Measurements from ENCODE around the gene BIRC6. TPM values are rescaled to one million over a fixed set of nuclear protein-coding genes. Genes with fewer than 3 reads are reported as not detected.

Gene BIRC6
- polyA plus RNA-seq, 1 donor (not counting 4 experiments of a cell fraction or from before 2014, with no cell fraction given): 57.0 TPM

DNA sequence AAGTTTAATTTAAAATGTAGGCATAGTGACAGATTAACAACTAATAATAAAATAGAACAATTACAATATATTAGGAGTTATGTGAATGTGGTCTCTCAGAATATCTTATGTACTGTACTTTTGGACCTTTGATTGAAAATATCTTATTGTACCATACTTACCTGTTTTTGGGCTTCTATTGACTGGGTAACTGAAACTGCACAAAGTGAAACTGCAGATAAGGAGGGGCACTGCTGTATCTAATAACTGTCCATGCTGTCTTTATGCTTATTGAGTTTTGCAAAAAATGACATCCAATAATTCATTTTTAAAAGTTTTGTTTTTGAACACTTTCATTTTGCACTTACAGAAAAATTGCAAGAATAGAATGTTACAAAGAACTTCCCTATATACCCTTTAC lies 19.9 kb downstream of the BIRC6 start:
- Histone ChIP-seq H3K4me2 (ENCODE audit: control insufficient read depth, extremely low read depth, insufficient read depth, low read depth, low read length) (no peak overlapping the region), H3K4me1 (ENCODE audit: control insufficient read depth, extremely low read depth, insufficient read depth, low read length) (no peaks in the 10 kb centered on the region), H3K36me3 (ENCODE audit: control insufficient read depth in 2 of 2, extremely low read depth in 1 of 2, insufficient read depth in 2 of 2, low read length in 2 of 2) (peaks cover 3 to 5% of the 10 kb centered on the region in 2 experiments), H2AFZ (ENCODE audit: control insufficient read depth, low read length) (no peak overlapping the region), H3K9ac (ENCODE audit: control insufficient read depth, extremely low read depth, insufficient read depth, low read length) (no peak overlapping the region), H3K79me2 (ENCODE audit: control insufficient read depth, insufficient read depth, low read length) (peaks cover 82% of the 10 kb centered on the region), H3K4me3 (ENCODE audit: control insufficient read depth in 2 of 3, extremely low read depth in 1 of 3, insufficient read depth in 2 of 3, low read depth in 1 of 3, low read length in 3 of 3) (no peak overlapping the region), H4K20me1 (ENCODE audit: control insufficient read depth, extremely low read depth, insufficient read depth, low read length) (peaks cover 10% of the 10 kb centered on the region), H3K9me3 (ENCODE audit: control insufficient read depth, low read depth, low read length) (no peaks in the 10 kb centered on the region), H3K27ac (ENCODE audit: control insufficient read depth, insufficient read depth, low read length) (no peak overlapping the region), H3K9me1 (ENCODE audit: control insufficient read depth, extremely low read depth, insufficient read depth, low read length) (no peaks in the 10 kb centered on the region), H3K27me3 (ENCODE audit: control insufficient read depth, extremely low read depth, insufficient read depth, low read length) (no peaks in the 10 kb centered on the region)
- dilution Hi-C loops (cut with MboI; ENCODE audit: extremely low pct_ligation_motif_present, low sequenced_read_pairs): no loop called here
- no peak for TF ChIP-seq EZH2 (IDR thresholded peaks at IDR 0.05; ENCODE audit: low read length)
- TF ChIP-seq, protein P1, sequence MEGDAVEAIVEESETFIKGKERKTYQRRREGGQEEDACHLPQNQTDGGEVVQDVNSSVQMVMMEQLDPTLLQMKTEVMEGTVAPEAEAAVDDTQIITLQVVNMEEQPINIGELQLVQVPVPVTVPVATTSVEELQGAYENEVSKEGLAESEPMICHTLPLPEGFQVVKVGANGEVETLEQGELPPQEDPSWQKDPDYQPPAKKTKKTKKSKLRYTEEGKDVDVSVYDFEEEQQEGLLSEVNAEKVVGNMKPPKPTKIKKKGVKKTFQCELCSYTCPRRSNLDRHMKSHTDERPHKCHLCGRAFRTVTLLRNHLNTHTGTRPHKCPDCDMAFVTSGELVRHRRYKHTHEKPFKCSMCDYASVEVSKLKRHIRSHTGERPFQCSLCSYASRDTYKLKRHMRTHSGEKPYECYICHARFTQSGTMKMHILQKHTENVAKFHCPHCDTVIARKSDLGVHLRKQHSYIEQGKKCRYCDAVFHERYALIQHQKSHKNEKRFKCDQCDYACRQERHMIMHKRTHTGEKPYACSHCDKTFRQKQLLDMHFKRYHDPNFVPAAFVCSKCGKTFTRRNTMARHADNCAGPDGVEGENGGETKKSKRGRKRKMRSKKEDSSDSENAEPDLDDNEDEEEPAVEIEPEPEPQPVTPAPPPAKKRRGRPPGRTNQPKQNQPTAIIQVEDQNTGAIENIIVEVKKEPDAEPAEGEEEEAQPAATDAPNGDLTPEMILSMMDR (optimal IDR thresholded peaks at IDR 0.05 in 1 of 3, IDR thresholded peaks at IDR 0.05 in 1 of 3, conservative IDR thresholded peaks at IDR 0.05 in 1 of 3; ENCODE audit: extremely low read depth in 1 of 3, insufficient read depth in 2 of 3, low read length in 3 of 3): no peak
- no peak for FAIRE-seq
- DNase-seq (ENCODE audit: low read depth, low spot score): no peak

DNA sequence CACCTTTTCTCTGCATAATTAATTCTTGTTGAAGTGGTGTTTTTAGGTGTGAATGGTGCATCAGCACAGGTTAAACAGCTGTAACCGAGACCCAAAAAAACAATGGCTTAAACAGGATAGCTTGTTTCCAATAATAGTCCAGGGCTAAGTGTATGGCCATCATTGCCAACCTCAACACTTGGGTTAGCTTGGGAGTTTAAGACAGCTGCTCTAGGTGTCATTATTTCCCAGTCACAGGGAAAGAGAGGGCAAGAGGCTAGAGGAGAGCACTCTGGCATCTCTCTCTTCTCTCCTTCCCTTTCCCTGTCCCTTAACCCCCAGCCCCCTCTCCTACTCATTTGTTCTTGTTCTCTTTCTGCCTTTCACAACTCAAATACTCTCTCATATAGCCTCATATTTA lies 21.1 kb downstream of the BIRC6 start:
- H3K9me3 ChIP-seq (ENCODE audit: control insufficient read depth, low read depth, low read length): no peaks in the 10 kb centered on the region
- no peak overlapping the region for H3K4me2 ChIP-seq (ENCODE audit: control insufficient read depth, extremely low read depth, insufficient read depth, low read depth, low read length)
- H3K4me3 ChIP-seq (ENCODE audit: control insufficient read depth in 2 of 3, extremely low read depth in 1 of 3, insufficient read depth in 2 of 3, low read depth in 1 of 3, low read length in 3 of 3): no peak overlapping the region
- TF ChIP-seq EZH2 (IDR thresholded peaks at IDR 0.05; ENCODE audit: low read length): no peak
- TF ChIP-seq, protein P1 (optimal IDR thresholded peaks at IDR 0.05 in 1 of 3, IDR thresholded peaks at IDR 0.05 in 1 of 3, conservative IDR thresholded peaks at IDR 0.05 in 1 of 3; ENCODE audit: extremely low read depth in 1 of 3, insufficient read depth in 2 of 3, low read length in 3 of 3): no peak
- no peak overlapping the region for H3K27ac ChIP-seq (ENCODE audit: control insufficient read depth, insufficient read depth, low read length)
- H3K9ac ChIP-seq (ENCODE audit: control insufficient read depth, extremely low read depth, insufficient read depth, low read length): no peak overlapping the region
- H3K79me2 ChIP-seq (ENCODE audit: control insufficient read depth, insufficient read depth, low read length): peaks cover 76% of the 10 kb centered on the region
- H3K36me3 ChIP-seq (ENCODE audit: control insufficient read depth in 2 of 2, extremely low read depth in 1 of 2, insufficient read depth in 2 of 2, low read length in 2 of 2): peaks cover 5 to 9% of the 10 kb centered on the region in 2 experiments
- H4K20me1 ChIP-seq (ENCODE audit: control insufficient read depth, extremely low read depth, insufficient read depth, low read length): peaks cover 10% of the 10 kb centered on the region
- DNase-seq (ENCODE audit: low read depth, low spot score): no peak
- no peak overlapping the region for H2AFZ ChIP-seq (ENCODE audit: control insufficient read depth, low read length)
- FAIRE-seq: peak; percentile 23
- H3K27me3 ChIP-seq (ENCODE audit: control insufficient read depth, extremely low read depth, insufficient read depth, low read length): no peaks in the 10 kb centered on the region
- dilution Hi-C loops (cut with MboI; ENCODE audit: extremely low pct_ligation_motif_present, low sequenced_read_pairs): no loop called here
- no peaks in the 10 kb centered on the region for H3K4me1 ChIP-seq (ENCODE audit: control insufficient read depth, extremely low read depth, insufficient read depth, low read length)
- no peaks in the 10 kb centered on the region for H3K9me1 ChIP-seq (ENCODE audit: control insufficient read depth, extremely low read depth, insufficient read depth, low read length)
